CD8-positive, alpha-beta memory T cell (primary cell): ENCODE results near the gene EPHA1. TPM values are rescaled to one million over a fixed set of nuclear protein-coding genes. Genes with fewer than 3 reads are reported as not detected.

Experiments used
- CTCF ChIA-PET: fragments of 350-600 bp; sonication (Branson Sonifier 250); formaldehyde crosslinking; loops from one replicate; lab custom pipeline; 2021; ENCODE audit warnings: antibody characterized with exemption; lab: Charles Lee
- POLR2A ChIA-PET: fragments of 350-600 bp; sonication (Branson Sonifier 250); formaldehyde crosslinking; loops from one replicate; lab custom pipeline; 2021; ENCODE audit warnings: antibody characterized with exemption; lab: Charles Lee
- DNase-seq, 5 donors: peaks; one replicate each; pipeline versions ENCODE4 v3.0.0 to v3.0.0-alpha.2; 2020 to 2022; ENCODE audit warnings: mixed read lengths in 1 of 5
- H3K27ac ChIP-seq: one replicate; pipeline ENCODE4 v1.7.0; 2013; ENCODE audit warnings: low read depth, mild to moderate bottlenecking, low read length, moderate library complexity
- H3K27me3 ChIP-seq: 2 replicates; pipeline ENCODE4 v1.7.0; 2013; ENCODE audit warnings: low read length, mild to moderate bottlenecking; ENCODE audit not compliant: insufficient read depth, poor library complexity, severe bottlenecking
- H3K36me3 ChIP-seq: 2 replicates; pipeline ENCODE4 v1.7.0; 2013; ENCODE audit warnings: mild to moderate bottlenecking, low read length, moderate library complexity; ENCODE audit not compliant: insufficient read depth
- H3K4me1 ChIP-seq: 2 replicates; pipeline ENCODE4 v1.7.0; 2013; ENCODE audit warnings: mild to moderate bottlenecking, low read length, moderate library complexity; ENCODE audit not compliant: insufficient read depth
- H3K4me3 ChIP-seq: 2 replicates; pipeline ENCODE4 v1.7.0; 2013; ENCODE audit warnings: mild to moderate bottlenecking, low read length
- H3K9me3 ChIP-seq: 2 replicates; pipeline ENCODE4 v1.7.0; 2013; ENCODE audit warnings: mild to moderate bottlenecking, low read length
- H3K27ac Mint-ChIP-seq, 8 donors: one replicate each; pipeline ENCODE4 v1.8.0; 2020 to 2021; ENCODE audit warnings: mixed read lengths in 8 of 8, mild to moderate bottlenecking in 6 of 8, inconsistent platforms in 3 of 8, moderate library complexity in 3 of 8
- H3K27me3 Mint-ChIP-seq, 2 donors: one replicate each; pipeline ENCODE4 v1.8.0; 2020 to 2021; ENCODE audit warnings: mixed read lengths in 2 of 2, mild to moderate bottlenecking in 1 of 2, moderate library complexity in 1 of 2
- H3K36me3 Mint-ChIP-seq, 3 donors: one replicate each; pipeline ENCODE4 v1.8.0; 2020 to 2021; ENCODE audit warnings: mixed read lengths in 3 of 3, inconsistent platforms in 1 of 3, mild to moderate bottlenecking in 1 of 3
- H3K4me1 Mint-ChIP-seq, 3 donors: one replicate each; pipeline ENCODE4 v1.8.0; 2020 to 2021; ENCODE audit warnings: mixed read lengths in 3 of 3, inconsistent platforms in 1 of 3, mild to moderate bottlenecking in 1 of 3
- H3K4me3 Mint-ChIP-seq, 7 donors: one replicate each; pipeline ENCODE4 v1.8.0; 2020 to 2021; ENCODE audit warnings: mixed read lengths in 7 of 7, mild to moderate bottlenecking in 6 of 7, moderate library complexity in 4 of 7, inconsistent platforms in 2 of 7
- H3K9me3 Mint-ChIP-seq, 5 donors: one replicate each; pipeline ENCODE4 v1.8.0; 2020 to 2022; ENCODE audit warnings: mixed read lengths in 5 of 5, mild to moderate bottlenecking in 3 of 5, moderate library complexity in 2 of 5, inconsistent platforms in 1 of 5
- polyA plus RNA-seq: library from polyadenylated mRNA; unstranded; fragments of 300-500 nt; fragmentation: Illumina TruSeq; gene quantifications from one replicate; pipeline ENCODE4 v1.2.3, GENCODE V29; 2021
- total RNA-seq, 2 experiments: library from RNA; stranded (reverse); gene quantifications; one replicate each; pipeline ENCODE4 v1.2.3, GENCODE V29; 2021

The EPHA1 gene
- total and polyA plus RNA-seq, 3 experiments from 2014 or later = 2.8 to 4.6 (median 3.1) TPM

DNA sequence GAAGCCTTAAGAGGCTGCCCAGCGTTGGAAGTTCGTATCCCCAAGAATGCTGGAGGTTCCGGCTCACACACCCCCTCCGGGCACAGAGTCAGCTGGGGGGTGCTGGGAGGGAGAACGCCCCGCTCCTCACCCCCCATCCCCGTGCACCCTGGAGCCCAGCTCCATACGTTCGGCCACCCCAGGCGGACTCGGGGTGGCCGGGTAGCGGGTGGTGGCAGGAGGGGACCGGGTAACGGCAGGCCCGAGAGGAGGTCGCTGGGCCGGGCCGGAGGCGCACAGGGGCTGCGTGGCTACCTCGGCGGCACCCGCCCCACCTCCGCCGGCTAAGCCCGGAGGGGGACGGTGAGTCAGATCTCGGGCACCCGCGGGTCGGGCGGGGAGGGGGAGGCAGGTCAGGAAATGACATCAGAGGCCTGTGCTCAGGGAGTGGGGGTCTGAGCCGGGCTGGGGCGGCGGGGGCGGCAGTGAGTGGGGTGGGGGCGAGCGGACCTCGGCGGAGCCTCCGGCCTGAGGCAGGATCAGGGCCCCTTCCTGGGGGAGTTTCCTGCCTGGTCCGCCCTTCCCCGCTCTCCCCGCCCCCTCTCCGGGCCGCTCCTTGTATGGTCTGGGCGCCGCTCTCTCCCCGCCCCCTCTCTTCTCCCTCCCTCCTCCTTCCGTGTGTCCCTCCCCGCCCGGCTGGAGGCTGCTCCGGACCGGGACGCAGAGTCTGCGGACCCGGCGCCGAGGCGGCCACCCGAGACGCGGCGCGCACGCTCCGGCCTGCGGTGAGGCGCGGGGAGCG, 27.8 kb downstream of the EPHA1 start, which contains the start of gene ZYX:
TSS of gene ZYX (plus strand) at position 700 of the 781 bp plus-strand sequence. CDS start 227 bp downstream, outside the sequence.
- ChIA-PET POLR2A (interaction anchor here (0.5 to 7.1 kb wide), 12 partner anchors 9 to 582 kb away, joined by 3 to 48 read pairs (median 5); partner anchors contain the start of gene EPHA1), CTCF (interaction anchor here (0.7 to 4.1 kb wide), 33 partner anchors 8 to 572 kb away, joined by 3 to 45 read pairs (median 5); partner anchors contain the start of genes CASP2, EPHA1 and GSTK1)
- no peaks in the 10 kb centered on the region for H3K9me3 Mint-ChIP-seq
- peaks cover 7% of the 10 kb centered on the region for H3K36me3 ChIP-seq
- H3K36me3 Mint-ChIP-seq = peaks cover 0 to 18% (median 0%) of the 10 kb centered on the region in 3 donors
- H3K27me3 ChIP-seq = no peaks in the 10 kb centered on the region
- DNase-seq = peak; percentile 81 to 93 (median 81)
- H3K4me1 Mint-ChIP-seq = peaks cover 38 to 39% (median 39%) of the 10 kb centered on the region in 3 donors
- peak within 1 kb of the TSS; percentile 96 for H3K27ac ChIP-seq
- peak within 1 kb of the TSS; percentile 89 to 97 (median 93) for H3K4me3 Mint-ChIP-seq
- peak within 1 kb of the TSS; percentile 85 for H3K4me3 ChIP-seq
- H3K27me3 Mint-ChIP-seq = peaks cover 0 to 2% of the 10 kb centered on the region in 2 donors
- H3K9me3 ChIP-seq = no peaks in the 10 kb centered on the region
- peaks cover 70% of the 10 kb centered on the region for H3K4me1 ChIP-seq
- H3K27ac Mint-ChIP-seq = peak within 1 kb of the TSS; percentile 83 to 99 (median 95)

DNA sequence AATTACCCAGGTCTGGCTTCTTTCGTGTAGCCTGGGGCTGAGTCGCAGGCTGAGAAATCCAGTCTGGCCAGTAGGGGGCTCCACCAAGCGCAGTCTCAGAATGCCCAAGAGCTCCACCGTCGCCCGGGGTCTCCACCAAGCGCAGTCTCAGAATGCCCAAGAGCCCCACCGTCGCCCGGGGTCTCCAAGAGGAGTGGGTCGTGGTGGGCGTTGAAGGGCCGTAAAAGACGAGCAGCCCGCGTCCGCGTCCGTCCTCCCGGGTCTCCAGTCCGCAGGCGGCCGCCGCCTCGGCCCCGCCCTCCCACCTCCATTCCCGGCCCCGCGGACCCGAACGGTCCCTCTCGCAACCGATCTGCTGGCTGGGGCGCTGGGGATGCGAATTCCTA, 28.4 kb downstream of the EPHA1 start:
- ChIA-PET POLR2A (interaction anchor here (0.7 to 7.1 kb wide), 10 partner anchors 8 to 581 kb away, joined by 3 to 48 read pairs (median 5); partner anchors contain the start of gene EPHA1), CTCF (interaction anchor here (0.7 to 4.1 kb wide), 35 partner anchors 9 to 571 kb away, joined by 3 to 45 read pairs (median 5); partner anchors contain the start of genes CASP2, EPHA1, GSTK1 and TCAF1)
- Mint-ChIP-seq H3K4me1 (peaks cover 44 to 45% (median 45%) of the 10 kb centered on the region in 3 donors), H3K4me3 (peak overlapping the region; percentile 89 to 97 (median 93)), H3K36me3 (peaks cover 0 to 18% (median 0%) of the 10 kb centered on the region in 3 donors), H3K9me3 (no peaks in the 10 kb centered on the region), H3K27ac (peak overlapping the region; percentile 83 to 99 (median 95)), H3K27me3 (peaks cover 0 to 2% of the 10 kb centered on the region in 2 donors)
- Histone ChIP-seq H3K27ac (peak overlapping the region; percentile 96), H3K36me3 (peaks cover 7% of the 10 kb centered on the region), H3K4me1 (peaks cover 70% of the 10 kb centered on the region), H3K27me3 (no peaks in the 10 kb centered on the region), H3K4me3 (peak overlapping the region; percentile 85), H3K9me3 (no peaks in the 10 kb centered on the region)
- peak; percentile 72 to 89 (median 79) for DNase-seq

DNA sequence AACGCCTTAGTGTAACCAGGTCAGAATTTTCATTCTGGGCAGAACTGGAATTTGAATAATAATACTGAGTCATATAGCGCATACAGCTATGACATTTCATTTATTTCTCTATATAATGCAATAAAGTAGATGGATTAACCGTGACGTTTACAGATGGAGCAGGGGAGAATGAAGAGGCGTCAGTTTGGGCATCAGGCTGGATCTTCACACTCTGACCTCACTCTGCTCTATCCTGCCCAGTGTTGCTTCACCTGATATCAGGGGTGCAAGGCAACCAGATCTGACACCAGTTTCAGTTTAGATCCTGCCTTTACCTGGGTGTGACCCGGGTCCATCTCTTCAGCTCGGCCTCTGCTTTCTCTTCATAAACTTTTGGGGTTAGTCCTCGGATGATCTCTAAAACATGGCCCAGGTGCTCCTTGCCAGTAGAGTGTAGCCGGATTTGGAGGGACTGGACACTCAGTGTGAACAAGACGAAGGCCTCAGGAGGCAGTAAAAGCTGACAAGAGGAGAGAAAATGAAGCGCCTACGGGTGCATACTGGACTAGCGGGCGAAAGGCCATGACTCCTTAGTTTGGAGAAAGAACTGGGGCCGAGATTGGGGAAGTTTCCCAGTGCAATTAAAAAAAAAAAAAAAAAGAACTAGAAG, 28.9 kb downstream of the EPHA1 start:
- peak overlapping the region; percentile 96 for H3K27ac ChIP-seq
- Mint-ChIP-seq H3K4me3 (peak overlapping the region; percentile 89 to 97 (median 93)), H3K4me1 (peaks cover 49 to 50% (median 50%) of the 10 kb centered on the region in 3 donors), H3K36me3 (peaks cover 0 to 18% (median 0%) of the 10 kb centered on the region in 3 donors), H3K27me3 (peaks cover 0 to 2% of the 10 kb centered on the region in 2 donors), H3K27ac (peak overlapping the region; percentile 83 to 99 (median 95)), H3K9me3 (no peaks in the 10 kb centered on the region)
- DNase-seq = no peak
- ChIA-PET CTCF (interaction anchor here (0.7 to 4.1 kb wide), 38 partner anchors 9 to 571 kb away, joined by 3 to 45 read pairs (median 5); partner anchors contain the start of genes CASP2, EPHA1, GSTK1 and TCAF1), POLR2A (interaction anchor here (0.6 to 7.1 kb wide), 9 partner anchors 8 to 581 kb away, joined by 3 to 48 read pairs (median 5); partner anchors contain the start of gene EPHA1)
- H3K9me3 ChIP-seq = no peaks in the 10 kb centered on the region
- peak overlapping the region; percentile 85 for H3K4me3 ChIP-seq
- no peaks in the 10 kb centered on the region for H3K27me3 ChIP-seq
- H3K4me1 ChIP-seq = peaks cover 70% of the 10 kb centered on the region
- peaks cover 7% of the 10 kb centered on the region for H3K36me3 ChIP-seq

DNA sequence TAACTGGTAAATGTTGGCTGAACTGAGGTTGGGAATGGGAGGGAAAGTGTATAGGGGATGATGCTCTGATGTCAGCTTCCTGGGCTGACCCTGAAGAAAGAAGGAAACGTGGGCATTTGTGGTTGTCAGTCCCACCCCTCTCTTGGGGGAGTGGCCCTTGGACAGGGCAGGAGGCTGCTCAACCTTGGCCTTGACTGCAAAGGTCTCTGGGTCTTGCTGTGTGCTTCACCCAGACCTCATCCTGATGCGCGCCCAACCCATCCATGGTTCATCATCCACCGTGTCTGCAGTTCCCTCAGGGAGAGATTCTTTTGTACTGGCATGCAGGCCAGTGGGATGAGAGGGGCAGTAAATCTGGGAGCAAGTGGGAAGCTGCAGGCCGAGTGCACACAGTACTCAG, 32.3 kb downstream of the EPHA1 start:
- H3K36me3 Mint-ChIP-seq = peaks cover 0 to 9% (median 0%) of the 10 kb centered on the region in 3 donors
- H3K4me3 Mint-ChIP-seq = peak overlapping the region in 5 of 7 donors; percentile 41 to 65 (median 58)
- H3K9me3 Mint-ChIP-seq = no peaks in the 10 kb centered on the region
- peak overlapping the region; percentile 12 for H3K27ac ChIP-seq
- peak overlapping the region; percentile 76 to 95 (median 94) for H3K27ac Mint-ChIP-seq
- H3K27me3 Mint-ChIP-seq = peaks cover 0 to 2% of the 10 kb centered on the region in 2 donors
- H3K9me3 ChIP-seq = no peaks in the 10 kb centered on the region
- no peak for DNase-seq
- ChIA-PET CTCF (interaction anchor here (0.9 to 2.0 kb wide), 6 partner anchors 21 to 136 kb away, joined by 3 to 10 read pairs (median 4); partner anchors contain the start of gene GSTK1), POLR2A (no interaction called here)
- H3K4me1 Mint-ChIP-seq = peaks cover 75 to 79% (median 78%) of the 10 kb centered on the region in 3 donors
- no peak overlapping the region for H3K4me3 ChIP-seq
- peaks cover 60% of the 10 kb centered on the region for H3K4me1 ChIP-seq
- no peaks in the 10 kb centered on the region for H3K27me3 ChIP-seq
- H3K36me3 ChIP-seq = no peaks in the 10 kb centered on the region

DNA sequence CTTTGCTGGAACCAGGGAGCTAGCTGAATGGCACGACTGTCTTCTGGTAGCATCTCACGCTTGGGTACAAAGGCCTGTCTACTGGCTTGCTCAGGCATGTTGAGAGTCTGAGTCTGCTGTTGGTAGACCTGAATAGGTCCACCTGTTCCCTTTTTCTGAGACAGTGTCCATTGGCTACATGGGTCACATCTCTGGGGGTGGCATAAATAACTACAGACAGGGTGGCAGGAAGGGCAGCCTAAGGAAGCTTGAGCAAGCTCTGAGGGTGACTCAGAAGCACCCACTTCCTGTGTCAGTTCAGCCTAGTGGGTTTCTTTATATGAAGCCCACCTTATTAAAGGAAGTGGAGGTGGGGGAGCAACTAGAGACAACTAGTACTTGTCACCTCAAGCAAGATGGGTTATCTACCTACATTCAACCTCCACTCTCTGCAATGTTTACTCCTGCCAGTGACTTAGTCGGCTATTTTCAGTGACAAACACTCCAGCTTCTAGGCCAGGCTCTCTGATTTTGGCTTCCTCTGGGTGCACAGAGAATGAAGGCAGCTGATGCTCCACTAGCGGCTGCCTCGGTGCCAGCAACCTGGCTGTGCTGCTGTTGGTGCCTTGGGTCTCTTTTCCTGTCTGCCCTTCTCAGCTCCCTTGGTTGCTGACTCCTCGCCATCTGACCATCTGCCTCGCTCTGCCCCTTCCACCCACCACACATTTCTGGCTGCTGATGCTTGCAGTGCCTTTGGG, 33.2 kb downstream of the EPHA1 start:
- no peaks in the 10 kb centered on the region for H3K36me3 ChIP-seq
- peak overlapping the region; percentile 12 for H3K27ac ChIP-seq
- H3K27me3 ChIP-seq = no peaks in the 10 kb centered on the region
- H3K4me1 Mint-ChIP-seq = peaks cover 79 to 86% (median 84%) of the 10 kb centered on the region in 3 donors
- peak overlapping the region; percentile 83 to 95 (median 94) for H3K27ac Mint-ChIP-seq
- H3K9me3 ChIP-seq = no peaks in the 10 kb centered on the region
- peaks cover 0 to 9% (median 0%) of the 10 kb centered on the region in 3 donors for H3K36me3 Mint-ChIP-seq
- DNase-seq = peak; percentile 39 to 75 (median 65)
- H3K27me3 Mint-ChIP-seq = peaks cover 0 to 2% of the 10 kb centered on the region in 2 donors
- H3K4me3 Mint-ChIP-seq = peak overlapping the region; percentile 19 to 88 (median 58)
- H3K4me3 ChIP-seq = peak overlapping the region; percentile 14
- H3K4me1 ChIP-seq = peaks cover 60% of the 10 kb centered on the region
- ChIA-PET CTCF (interaction anchor here (0.9 to 2.0 kb wide), 16 partner anchors 8 to 135 kb away, joined by 3 to 10 read pairs (median 4); partner anchors contain the start of genes EPHA1, FAM131B and GSTK1), POLR2A (interaction anchor here (0.9 to 1.5 kb wide), 6 partner anchors 8 to 66 kb away, joined by 3 to 7 read pairs (median 5); partner anchors contain the start of gene EPHA1)
- no peaks in the 10 kb centered on the region for H3K9me3 Mint-ChIP-seq

DNA sequence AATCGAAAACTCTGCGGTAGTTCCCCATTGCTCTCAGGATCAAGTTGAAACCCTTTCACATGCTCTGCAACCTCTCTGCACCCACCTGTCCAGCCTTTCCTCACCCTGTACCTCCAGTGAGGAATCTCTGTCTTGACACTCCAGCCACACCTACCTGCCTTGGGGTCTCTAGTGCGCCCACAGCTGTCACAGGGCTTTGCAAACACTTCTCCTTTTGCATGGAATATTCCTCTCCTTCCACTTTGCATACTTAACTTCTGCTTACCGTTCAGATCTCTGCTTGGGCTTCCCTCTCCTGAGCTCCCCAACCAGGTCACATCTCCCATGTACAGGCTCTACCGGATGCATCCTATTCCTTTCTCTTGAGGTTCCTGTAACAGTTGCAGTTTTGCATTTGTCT, 34.1 kb downstream of the EPHA1 start:
- peaks cover 0 to 3% (median 0%) of the 10 kb centered on the region in 3 donors for H3K36me3 Mint-ChIP-seq
- no peaks in the 10 kb centered on the region for H3K27me3 Mint-ChIP-seq
- H3K4me3 ChIP-seq = no peak overlapping the region
- H3K4me1 ChIP-seq = peaks cover 55% of the 10 kb centered on the region
- CTCF ChIA-PET = interaction anchor here (0.9 to 1.8 kb wide), 7 partner anchors 12 to 134 kb away, joined by 3 to 5 read pairs (median 5); partner anchors contain the start of gene FAM131B
- H3K36me3 ChIP-seq = no peaks in the 10 kb centered on the region
- no peaks in the 10 kb centered on the region for H3K9me3 ChIP-seq
- H3K4me1 Mint-ChIP-seq = peaks cover 76 to 81% (median 80%) of the 10 kb centered on the region in 3 donors
- H3K27me3 ChIP-seq = no peaks in the 10 kb centered on the region
- no peak for DNase-seq
- peak overlapping the region in 2 of 7 donors; percentile 28 to 62 for H3K4me3 Mint-ChIP-seq
- H3K27ac ChIP-seq = no peak overlapping the region
- POLR2A ChIA-PET = interaction anchor here (0.9 to 1.5 kb wide), 2 partner anchors 33 to 66 kb away, joined by 3 to 7 read pairs; partner anchors contain the start of gene EPHA1
- H3K9me3 Mint-ChIP-seq = no peaks in the 10 kb centered on the region
- peak overlapping the region; percentile 83 to 95 (median 94) for H3K27ac Mint-ChIP-seq
